GM18858 (cell line): ENCODE measurements around the gene FYCO1.

ENCODE experiments used
- ATAC-seq: cut with Tn5 transposase; IDR thresholded peaks from one replicate; pipeline ENCODE4 v1.9.1; 2021; ENCODE audit not compliant: unreplicated experiment

The FYCO1 gene

GRCh38 chr3:45944830-45945620 is 50.6 kb downstream of the FYCO1 start:
- no peak for ATAC-seq

GRCh38 chr3:45943207-45943846 is 52.3 kb downstream of the FYCO1 start, which contains the start of gene CXCR6:
TSS of gene CXCR6 (plus strand) at chr3:45943464. CDS start at chr3:45946482, 3,018 bp downstream.
- no peak for ATAC-seq

- ATAC-seq: no peak
These were observed 53.4 kb downstream of the FYCO1 start for GRCh38 chr3:45942051-45942825.

GRCh38 chr3:45940781-45941365 is 54.8 kb downstream of the FYCO1 start:
- no peak for ATAC-seq

- ATAC-seq: no peak
These were observed 55.4 kb downstream of the FYCO1 start for GRCh38 chr3:45940004-45940780.

GRCh38 chr3:45939341-45939771 is 56.3 kb downstream of the FYCO1 start:
- ATAC-seq: no peak

- no peak for ATAC-seq
These were observed 56.8 kb downstream of the FYCO1 start for GRCh38 chr3:45938864-45939263.

GRCh38 chr3:45938043-45938435 is 57.6 kb downstream of the FYCO1 start:
- ATAC-seq: no peak

GRCh38 chr3:45937206-45938042 is 58.2 kb downstream of the FYCO1 start:
- ATAC-seq: no peak

- no peak for ATAC-seq
These were observed 59.4 kb downstream of the FYCO1 start for GRCh38 chr3:45936261-45936660.

- ATAC-seq: no peak
These were observed 62.0 kb downstream of the FYCO1 start for GRCh38 chr3:45933591-45933990.

GRCh38 chr3:45932112-45932511 is 63.5 kb downstream of the FYCO1 start:
- no peak for ATAC-seq

- no peak for ATAC-seq
These were observed 64.1 kb downstream of the FYCO1 start for GRCh38 chr3:45931496-45931895.

GRCh38 chr3:45929042-45929679 is 66.5 kb downstream of the FYCO1 start:
- ATAC-seq: no peak

GRCh38 chr3:45927881-45928280 is 67.7 kb downstream of the FYCO1 start:
- no peak for ATAC-seq

GRCh38 chr3:45923755-45924154 is 71.9 kb downstream of the FYCO1 start:
- no peak for ATAC-seq

- ATAC-seq: no peak
These were observed 72.6 kb downstream of the FYCO1 start for GRCh38 chr3:45922950-45923590.

GRCh38 chr3:45922039-45922326 is 73.6 kb downstream of the FYCO1 start:
- no peak for ATAC-seq
